GM19351 (cell line): Measurements from ENCODE around the gene RAN.
A peak's percentile ranks its signal among the peaks of the same experiment; 100 is the strongest.
"Not testable (repeated sequence)": the region's sequence is repeated elsewhere in the genome, so short reads cannot be mapped to it uniquely, and the experiment has no call there.

ENCODE experiments used
- ATAC-seq: cut with Tn5 transposase; IDR thresholded peaks from one replicate; pipeline ENCODE4 v1.9.1; 2021; ENCODE audit warnings: mild to moderate bottlenecking, moderate library complexity; ENCODE audit not compliant: unreplicated experiment

The RAN gene

GRCh38 chr12:130848785-130849305 is 23.0 kb upstream of the RAN start:
- not testable (repeated sequence) for ATAC-seq

GRCh38 chr12:130849561-130850417 is 22.1 kb upstream of the RAN start:
- no peak for ATAC-seq

- no peak for ATAC-seq
Measured at GRCh38 chr12:130850418-130851021, 21.3 kb upstream of the RAN start.

GRCh38 chr12:130856088-130856487 is 15.8 kb upstream of the RAN start:
- no peak for ATAC-seq

- no peak for ATAC-seq
Measured at GRCh38 chr12:130858084-130858483, 13.8 kb upstream of the RAN start.

GRCh38 chr12:130859161-130859560 is 12.7 kb upstream of the RAN start:
- ATAC-seq, result no peak

GRCh38 chr12:130860311-130860710 is 11.6 kb upstream of the RAN start:
- no peak for ATAC-seq

GRCh38 chr12:130862161-130862560 is 9.7 kb upstream of the RAN start:
- ATAC-seq, result no peak

- not testable (repeated sequence) for ATAC-seq
Measured at GRCh38 chr12:130862771-130863170, 9.1 kb upstream of the RAN start.

GRCh38 chr12:130863298-130863697 is 8.6 kb upstream of the RAN start:
- ATAC-seq, result no peak

- no peak for ATAC-seq
Measured at GRCh38 chr12:130868412-130868811, 3.5 kb upstream of the RAN start.

GRCh38 chr12:130870442-130871285 is 1.2 kb upstream of the RAN start:
- ATAC-seq, result peak; percentile 75

- ATAC-seq, result peak; percentile 12
Measured at GRCh38 chr12:130872179-130873096, 572 bp downstream of the RAN start.

GRCh38 chr12:130873106-130873795 is 1.4 kb downstream of the RAN start:
- ATAC-seq, result no peak

GRCh38 chr12:130873825-130874224 is 2.0 kb downstream of the RAN start:
- no peak for ATAC-seq

- ATAC-seq, result no peak
Measured at GRCh38 chr12:130874696-130875095, 2.8 kb downstream of the RAN start.

GRCh38 chr12:130875193-130875592 is 3.3 kb downstream of the RAN start:
- ATAC-seq, result no peak

GRCh38 chr12:130875708-130876107 is 3.8 kb downstream of the RAN start:
- ATAC-seq, result not testable (repeated sequence)

- no peak for ATAC-seq
Measured at GRCh38 chr12:130876297-130876696, 4.4 kb downstream of the RAN start.

- ATAC-seq, result no peak
Measured at GRCh38 chr12:130876758-130877157, 4.9 kb downstream of the RAN start.
